Panc1 (cell line): Measurements from ENCODE around the gene FPGS. TPM values are rescaled to one million over a fixed set of nuclear protein-coding genes. Genes with fewer than 3 reads are reported as not detected.

Source experiments
- ATAC-seq: fragments of 200-7000 bp; cut with Tn5 transposase; 2 replicates; pipeline ENCODE4 v1.9.1; 2020; ENCODE audit warnings: mild to moderate bottlenecking, moderate library complexity
- BruUV-seq: library from RNA; stranded (reverse); fragments of 400-500 nt; replicated peaks from 2 replicates; lab custom pipeline; 2021; lab: Mats Ljungman, UMichigan
- CTCF ChIA-PET: fragments of 300-600 bp; sonication (Branson Sonifier 250); formaldehyde crosslinking; loops from one replicate; lab custom pipeline; 2022; ENCODE audit warnings: antibody characterized with exemption; lab: Charles Lee
- POLR2A ChIA-PET: fragments of 300-600 bp; sonication (Branson Sonifier 250); formaldehyde crosslinking; loops from one replicate; lab custom pipeline; 2022; ENCODE audit warnings: antibody characterized with exemption; lab: Charles Lee
- DNase-seq: peaks from one replicate; pipeline ENCODE4 v3.0.0-alpha.2; 2010; ENCODE audit warnings: low read depth, low spot score
- H3K27ac ChIP-seq: 2 replicates; pipeline ENCODE4 v1.5.1; 2011; ENCODE audit warnings: mild to moderate bottlenecking, low read length, inconsistent platforms
- H3K27me3 ChIP-seq: fragments of 200-500 bp; sonication (Bioruptor generic); 2 replicates; pipeline ENCODE4 v1.6.0; 2014; ENCODE audit warnings: low read length, inconsistent platforms; ENCODE audit not compliant: control insufficient read depth, insufficient read depth
- H3K36me3 ChIP-seq: fragments of 200-500 bp; sonication (Bioruptor generic); 2 replicates; pipeline ENCODE4 v1.5.1; 2014; ENCODE audit warnings: inconsistent platforms, mild to moderate bottlenecking, low read length, moderate library complexity; ENCODE audit not compliant: control insufficient read depth, insufficient read depth
- H3K4me1 ChIP-seq: 2 replicates; pipeline ENCODE4 v1.5.1; 2011; ENCODE audit warnings: inconsistent platforms, mild to moderate bottlenecking, low read length, moderate library complexity; ENCODE audit not compliant: control insufficient read depth, insufficient read depth
- H3K4me3 ChIP-seq, 2 experiments: 2 replicates each; pipeline ENCODE4 v1.5.1; 2011 to 2012; ENCODE audit warnings: low read depth in 2 of 2, low read length in 2 of 2, mild to moderate bottlenecking in 2 of 2, inconsistent platforms in 1 of 2, moderate library complexity in 1 of 2
- H3K9me3 ChIP-seq: fragments of 200-500 bp; sonication (Bioruptor generic); 2 replicates; pipeline ENCODE4 v1.5.1; 2014; ENCODE audit warnings: low read depth, mild to moderate bottlenecking, inconsistent platforms, low read length, moderate library complexity; ENCODE audit not compliant: control insufficient read depth, insufficient read depth
- CTCF ChIP-seq: fragments of 450-650 bp; IDR thresholded peaks from 2 replicates; pipeline ENCODE4 v1.5.1; 2017; ENCODE audit warnings: mild to moderate bottlenecking
- POLR2AphosphoS5 ChIP-seq: IDR thresholded peaks from 2 replicates; pipeline ENCODE4 v1.6.1; 2012; ENCODE audit warnings: mild to moderate bottlenecking, low read depth, low read length, moderate library complexity
- SIN3A ChIP-seq: IDR thresholded peaks from 2 replicates; pipeline ENCODE4 v1.6.1; 2012; ENCODE audit warnings: low read depth, mild to moderate bottlenecking, low read length, moderate library complexity, borderline replicate concordance; ENCODE audit not compliant: insufficient read depth
- TCF7L2 ChIP-seq: IDR thresholded peaks from 2 replicates; pipeline ENCODE4 v1.6.1; 2011; ENCODE audit warnings: mild to moderate bottlenecking, low read depth, low read length, inconsistent platforms
- in situ Hi-C: cut with HindIII; loops from 2 replicates; pipeline ENCODE4 v1.10.0; 2016; ENCODE audit warnings: low sequenced_read_pairs, low pct_unique_long_range_greater_than_20kb
- intact Hi-C: fragments of 100-400 bp; cut with micrococcal nuclease; formaldehyde crosslinking; loops from one replicate; pipeline ENCODE4 v1.10.0; 2022; ENCODE audit not compliant: unreplicated experiment
- total RNA-seq: library from RNA; stranded (reverse); gene quantifications from one replicate; pipeline ENCODE4 v1.2.1, GENCODE V29; 2021; ENCODE audit not compliant: unreplicated experiment
- TF ChIP-seq, protein P1 (sequence below), 2 experiments: IDR thresholded peaks; 2 replicates each; pipeline ENCODE4 v1.6.1; 2011 to 2012; ENCODE audit warnings: low read depth in 2 of 2, control low read depth in 1 of 2, low read length in 1 of 2, mild to moderate bottlenecking in 1 of 2, moderate library complexity in 1 of 2; ENCODE audit not compliant: insufficient read depth in 1 of 2

FPGS gene
- total RNA-seq, 1 experiment from 2014 or later = 56.5 TPM

DNA sequence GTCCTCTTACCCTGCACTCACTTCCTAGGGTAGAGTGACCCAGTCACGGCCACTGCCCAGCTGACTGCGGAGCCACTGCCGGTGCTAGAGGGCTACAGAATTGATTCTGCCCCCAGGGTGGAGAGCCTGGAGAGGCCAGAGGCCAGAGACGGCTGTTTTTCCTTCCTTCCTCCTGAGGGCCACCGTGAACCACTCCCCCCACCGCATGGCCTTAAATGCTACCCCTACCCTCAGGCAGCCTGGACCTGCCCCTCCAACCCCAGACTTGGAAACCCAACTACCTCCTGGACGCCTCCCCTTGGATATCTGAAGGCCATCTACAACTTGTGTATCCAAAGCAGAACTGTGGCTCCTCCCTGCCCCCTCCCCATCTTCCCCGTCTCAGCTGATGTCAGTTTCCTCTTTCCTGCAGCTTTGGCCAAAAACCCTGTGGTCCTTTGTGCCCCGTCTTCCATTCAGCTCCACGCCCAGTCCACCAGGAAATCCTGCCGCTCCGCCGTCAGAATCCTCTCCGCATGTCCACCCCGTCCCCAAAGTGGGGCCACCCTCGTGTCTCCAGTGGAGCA, 40.5 kb upstream of the FPGS start:
- TF ChIP-seq, protein P1, sequence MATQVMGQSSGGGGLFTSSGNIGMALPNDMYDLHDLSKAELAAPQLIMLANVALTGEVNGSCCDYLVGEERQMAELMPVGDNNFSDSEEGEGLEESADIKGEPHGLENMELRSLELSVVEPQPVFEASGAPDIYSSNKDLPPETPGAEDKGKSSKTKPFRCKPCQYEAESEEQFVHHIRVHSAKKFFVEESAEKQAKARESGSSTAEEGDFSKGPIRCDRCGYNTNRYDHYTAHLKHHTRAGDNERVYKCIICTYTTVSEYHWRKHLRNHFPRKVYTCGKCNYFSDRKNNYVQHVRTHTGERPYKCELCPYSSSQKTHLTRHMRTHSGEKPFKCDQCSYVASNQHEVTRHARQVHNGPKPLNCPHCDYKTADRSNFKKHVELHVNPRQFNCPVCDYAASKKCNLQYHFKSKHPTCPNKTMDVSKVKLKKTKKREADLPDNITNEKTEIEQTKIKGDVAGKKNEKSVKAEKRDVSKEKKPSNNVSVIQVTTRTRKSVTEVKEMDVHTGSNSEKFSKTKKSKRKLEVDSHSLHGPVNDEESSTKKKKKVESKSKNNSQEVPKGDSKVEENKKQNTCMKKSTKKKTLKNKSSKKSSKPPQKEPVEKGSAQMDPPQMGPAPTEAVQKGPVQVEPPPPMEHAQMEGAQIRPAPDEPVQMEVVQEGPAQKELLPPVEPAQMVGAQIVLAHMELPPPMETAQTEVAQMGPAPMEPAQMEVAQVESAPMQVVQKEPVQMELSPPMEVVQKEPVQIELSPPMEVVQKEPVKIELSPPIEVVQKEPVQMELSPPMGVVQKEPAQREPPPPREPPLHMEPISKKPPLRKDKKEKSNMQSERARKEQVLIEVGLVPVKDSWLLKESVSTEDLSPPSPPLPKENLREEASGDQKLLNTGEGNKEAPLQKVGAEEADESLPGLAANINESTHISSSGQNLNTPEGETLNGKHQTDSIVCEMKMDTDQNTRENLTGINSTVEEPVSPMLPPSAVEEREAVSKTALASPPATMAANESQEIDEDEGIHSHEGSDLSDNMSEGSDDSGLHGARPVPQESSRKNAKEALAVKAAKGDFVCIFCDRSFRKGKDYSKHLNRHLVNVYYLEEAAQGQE (IDR thresholded peaks at IDR 0.05; ENCODE audit: insufficient read depth in 1 of 2, low read depth in 2 of 2, low read length in 1 of 2) = no peak
- TF ChIP-seq POLR2AphosphoS5 (no peak), CTCF (no peak), TCF7L2 (no peak), SIN3A (no peak)
- DNase-seq (no peak), ATAC-seq (no peak)
- ChIA-PET POLR2A (interaction anchor here (0.6 kb wide), 1 partner anchor 108 kb away, joined by 14 read pairs; no protein-coding TSS in a partner anchor), CTCF (no interaction called here)
- intact Hi-C loops = no loop called here
- Histone ChIP-seq H3K27me3 (no peaks in the 10 kb centered on the region), H3K9me3 (no peaks in the 10 kb centered on the region), H3K4me1 (no peaks in the 10 kb centered on the region), H3K27ac (no peak overlapping the region), H3K4me3 (no peak overlapping the region), H3K36me3 (no peaks in the 10 kb centered on the region)
- in situ Hi-C loops = no loop called here
- BruUV-seq = no TSS peak

DNA sequence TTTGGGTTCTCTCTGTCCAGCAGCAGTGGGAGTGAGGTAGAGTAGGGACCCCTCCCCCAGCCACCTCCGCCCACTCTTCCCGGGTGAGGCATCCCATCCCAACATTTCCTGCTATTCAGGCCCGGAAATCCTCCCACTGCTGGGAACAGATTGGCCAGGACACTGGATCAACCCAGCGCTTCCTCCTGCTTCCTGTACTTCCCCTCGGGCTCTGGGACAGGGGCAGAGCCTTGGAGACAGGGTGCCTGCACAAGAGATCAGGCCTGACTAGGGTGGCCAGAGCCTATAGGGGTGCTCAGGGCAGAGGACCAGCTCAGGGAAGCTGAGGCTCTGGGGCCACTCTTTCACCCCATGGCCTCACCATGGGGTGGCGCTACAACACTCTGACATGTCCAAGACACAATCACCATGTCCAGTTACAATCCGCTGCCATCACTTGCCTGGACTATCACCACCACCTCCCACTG, 38.7 kb upstream of the FPGS start:
- BruUV-seq = no TSS peak
- H3K27me3 ChIP-seq = no peaks in the 10 kb centered on the region
- no peaks in the 10 kb centered on the region for H3K9me3 ChIP-seq
- peak; percentile 73 for ATAC-seq
- ChIA-PET POLR2A (no interaction called here), CTCF (interaction anchor here (0.7 kb wide), 1 partner anchor 29 kb away, joined by 3 read pairs; no protein-coding TSS in a partner anchor)
- TF ChIP-seq TCF7L2 (no peak), SIN3A (no peak), CTCF (no peak; the same call in 1 of the 2 replicates), POLR2AphosphoS5 (no peak)
- TF ChIP-seq, protein P1 (IDR thresholded peaks at IDR 0.05; ENCODE audit: insufficient read depth in 1 of 2, low read depth in 2 of 2, low read length in 1 of 2) = no peak
- no peak overlapping the region for H3K4me3 ChIP-seq
- H3K36me3 ChIP-seq = no peaks in the 10 kb centered on the region
- intact Hi-C loops = no loop called here
- in situ Hi-C loops = no loop called here
- no peak overlapping the region for H3K27ac ChIP-seq
- no peaks in the 10 kb centered on the region for H3K4me1 ChIP-seq
- no peak for DNase-seq
